DMS114 treated with DMSO at 0.1 percent for 48 hours (cell line): ENCODE data around the gene C1QB.
"Not testable (repeated sequence)": the region's sequence is repeated elsewhere in the genome, so short reads cannot be mapped to it uniquely, and the experiment has no call there.

Experiments
- DNase-seq: peaks from one replicate; lab custom pipeline; 2025; ENCODE audit not compliant: unreplicated experiment; lab: John Stamatoyannopoulos, UW

The C1QB gene

GRCh38 chr1:22662318-22662717, 9.3 kb downstream of the C1QB start:
- DNase-seq, result no peak

- no peak for DNase-seq
Measured at GRCh38 chr1:22662986-22663408, 10.0 kb downstream of the C1QB start.

- DNase-seq, result peak; percentile 20
Measured at GRCh38 chr1:22665752-22666151, 12.7 kb downstream of the C1QB start.

DNA sequence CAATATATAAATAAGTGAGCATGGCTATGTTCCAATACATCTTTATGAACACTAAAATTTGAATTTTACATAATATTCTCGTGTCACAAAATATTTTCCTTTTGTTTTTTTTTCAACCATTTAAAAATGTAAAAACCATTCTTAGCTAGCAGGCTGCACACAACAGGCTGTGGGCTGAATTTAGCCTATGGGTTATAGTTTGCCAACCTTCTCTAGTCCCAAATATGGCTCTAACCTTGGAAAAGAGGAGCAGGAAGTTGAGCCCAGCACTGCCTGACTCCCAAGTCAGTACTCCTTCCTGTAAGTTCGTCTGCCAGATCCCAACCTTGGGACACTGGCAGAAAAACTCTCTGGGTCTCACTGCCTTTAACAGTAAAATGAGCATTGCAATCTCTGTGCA, 13.4 kb downstream of the C1QB start:
- DNase-seq, result no peak

GRCh38 chr1:22668840-22669239, 15.8 kb downstream of the C1QB start:
- not testable (repeated sequence) for DNase-seq

GRCh38 chr1:22670352-22670975, 17.4 kb downstream of the C1QB start:
- no peak for DNase-seq

GRCh38 chr1:22671999-22672398, 19.0 kb downstream of the C1QB start:
- no peak for DNase-seq

DNA sequence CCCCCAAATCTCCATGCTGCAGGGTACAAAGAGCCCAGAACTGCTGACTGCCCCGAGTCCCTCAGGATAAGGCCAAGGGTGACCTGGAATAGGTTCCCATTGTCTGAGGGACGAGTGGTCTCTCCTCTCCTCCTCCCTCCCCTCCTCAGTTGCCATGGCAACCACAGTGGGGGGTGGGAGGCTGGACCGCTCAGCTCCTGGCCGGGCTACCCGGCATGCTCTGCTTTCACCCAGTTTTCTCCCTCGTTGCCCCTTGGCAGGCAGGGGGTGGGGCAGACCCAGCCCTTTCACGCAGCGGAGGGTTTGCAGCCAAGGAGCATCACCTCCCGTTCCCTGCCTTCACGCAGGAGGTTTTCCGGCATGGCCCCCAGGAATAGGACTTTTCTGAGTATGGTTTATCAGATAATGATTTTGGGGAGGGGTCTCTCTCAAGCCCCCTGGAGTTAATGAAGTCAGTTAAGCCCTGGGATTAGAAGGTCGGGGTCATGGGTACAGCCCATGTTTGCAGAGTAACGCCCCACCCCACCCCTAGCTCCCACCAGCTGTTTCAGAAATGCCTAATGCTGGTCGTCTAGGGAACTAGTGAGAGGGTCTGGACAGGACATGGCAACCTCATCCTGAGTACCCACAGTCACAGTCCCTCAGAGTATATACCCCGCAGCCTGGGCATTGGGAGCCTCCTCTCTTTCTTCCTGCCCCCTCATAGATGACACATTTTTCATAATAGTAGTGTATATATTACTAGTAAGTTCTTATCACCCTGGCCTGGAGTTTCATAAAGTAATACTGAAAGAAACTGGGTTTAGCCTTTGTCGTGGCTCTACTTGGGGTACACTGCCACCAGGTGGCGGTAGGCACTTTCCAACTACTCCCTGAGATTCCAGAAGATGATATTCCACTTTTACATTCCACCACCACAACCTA, 20.7 kb downstream of the C1QB start:
- DNase-seq, result peak; percentile 33

DNA sequence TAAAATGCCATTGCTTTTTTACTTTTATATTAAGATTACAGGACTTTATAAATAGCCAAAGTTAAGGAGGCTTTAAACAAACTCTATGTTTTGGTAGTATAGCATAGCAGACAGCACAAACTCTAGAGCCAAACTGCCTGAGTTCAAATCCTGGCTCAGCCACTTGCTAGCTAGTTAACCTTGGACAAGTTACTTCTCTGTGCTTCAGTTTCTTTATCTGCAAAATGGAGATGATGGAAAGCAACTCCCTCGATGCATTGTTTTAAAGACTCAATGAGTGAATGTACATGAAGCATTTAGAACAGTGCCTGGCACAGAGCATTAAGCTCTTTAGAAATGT, 21.3 kb downstream of the C1QB start:
- no peak for DNase-seq

GRCh38 chr1:22676151-22676550, 23.1 kb downstream of the C1QB start:
- DNase-seq, result not testable (repeated sequence)

- no peak for DNase-seq
Measured at GRCh38 chr1:22676916-22677583, 24.0 kb downstream of the C1QB start.

DNA sequence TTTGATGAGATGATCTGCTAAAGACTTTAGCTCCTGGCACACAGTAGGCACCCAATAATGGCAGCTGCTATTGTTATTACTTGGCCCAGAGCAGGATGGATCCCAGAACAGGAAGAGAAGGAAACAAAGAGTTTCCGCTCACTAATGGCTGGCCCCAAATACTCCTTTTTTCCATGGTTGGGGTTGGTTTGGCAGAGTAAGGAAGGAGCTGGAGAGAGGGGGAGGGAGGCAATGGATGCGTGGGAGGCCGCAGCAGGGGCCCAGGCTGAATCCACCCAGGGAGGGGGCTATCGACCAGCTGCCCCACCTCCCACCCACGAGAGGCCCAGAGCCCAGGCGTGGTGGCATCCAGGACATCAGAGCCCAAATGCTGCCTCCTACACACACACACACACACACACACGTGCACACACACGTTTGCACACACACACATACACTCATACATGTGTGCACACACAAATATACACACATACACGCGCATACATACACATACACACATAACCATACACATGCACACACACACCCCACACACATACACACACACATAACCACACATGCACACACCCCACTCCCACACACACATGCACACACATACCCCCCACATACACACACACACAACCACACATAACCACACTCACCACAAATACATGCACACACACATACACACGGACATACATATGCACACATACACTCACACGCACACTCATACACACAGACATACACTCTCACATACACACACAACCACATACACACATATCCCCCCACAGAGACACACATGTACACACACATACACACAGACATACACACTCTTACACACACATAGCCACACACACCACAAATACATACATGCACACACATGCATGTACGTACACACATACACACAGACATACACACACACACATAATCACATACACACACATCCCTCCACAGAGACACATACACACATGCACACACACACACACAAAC, 25.2 kb downstream of the C1QB start:
- no peak for DNase-seq

GRCh38 chr1:22680726-22681125, 27.7 kb downstream of the C1QB start:
- DNase-seq, result no peak

GRCh38 chr1:22681556-22682276, 28.7 kb downstream of the C1QB start:
- DNase-seq, result no peak

DNA sequence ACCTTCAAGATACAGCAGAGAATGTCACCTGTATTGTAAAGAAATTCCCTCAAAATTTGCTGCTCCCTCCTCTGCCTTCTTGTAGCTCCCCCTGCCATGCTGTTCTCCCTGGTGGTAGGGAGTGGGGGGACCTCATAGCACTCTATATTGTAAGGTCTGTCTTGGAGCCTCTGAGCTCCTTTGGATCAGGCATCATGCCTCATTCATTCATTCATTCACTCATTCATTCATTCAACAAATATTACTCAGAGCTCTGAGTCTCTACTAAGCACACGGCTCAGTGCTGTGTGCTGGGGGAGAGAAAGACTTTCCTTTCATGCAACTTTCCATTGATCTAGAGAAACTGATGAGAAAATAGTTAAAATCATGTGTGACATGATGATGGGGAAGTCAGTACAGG, 30.5 kb downstream of the C1QB start:
- DNase-seq, result no peak

DNA sequence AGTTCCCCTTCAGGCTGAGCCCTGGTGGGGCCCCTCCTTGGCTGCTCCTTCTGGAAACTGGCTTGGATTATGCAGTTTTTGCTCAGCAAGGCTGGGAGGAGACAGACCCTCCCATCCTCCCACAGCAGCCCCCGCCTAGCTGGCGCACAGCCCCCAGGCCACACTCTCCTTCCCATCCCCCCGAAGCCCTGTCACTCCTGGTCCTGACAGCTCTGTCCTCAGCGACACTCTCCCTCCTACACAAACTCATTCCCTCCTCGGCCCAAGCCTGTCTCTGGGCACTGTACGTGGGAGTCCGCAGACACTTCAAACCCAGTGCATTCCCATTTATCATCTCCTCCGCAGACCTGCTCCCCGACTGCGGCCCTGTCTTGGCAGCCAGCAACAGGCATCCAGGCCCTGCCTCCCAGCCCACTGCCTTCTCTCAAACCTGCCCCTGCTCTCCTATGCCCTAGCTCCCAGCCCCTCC, 32.6 kb downstream of the C1QB start:
- no peak for DNase-seq

- DNase-seq, result no peak
Measured at GRCh38 chr1:22687191-22687590, 34.2 kb downstream of the C1QB start.

- DNase-seq, result no peak
Measured at GRCh38 chr1:22688466-22688865, 35.4 kb downstream of the C1QB start.

GRCh38 chr1:22689505-22689904, 36.5 kb downstream of the C1QB start:
- no peak for DNase-seq
